Measurements from ENCODE around the gene SH2B3.

The SH2B3 gene

GRCh38 chr12:111429828-111430432, 24.2 kb downstream of the SH2B3 start:
- no peak for DNase-seq

GRCh38 chr12:111430433-111431353, 25.0 kb downstream of the SH2B3 start:
- no peak for DNase-seq

- no peak for DNase-seq
Observed at GRCh38 chr12:111431772-111432171, 26.0 kb downstream of the SH2B3 start.

- no peak for DNase-seq
Observed at GRCh38 chr12:111434049-111434448, 28.3 kb downstream of the SH2B3 start.

GRCh38 chr12:111434680-111435338, 29.1 kb downstream of the SH2B3 start:
- no peak for DNase-seq

GRCh38 chr12:111435661-111436201, 30.0 kb downstream of the SH2B3 start:
- DNase-seq = no peak

- no peak for DNase-seq
Observed at GRCh38 chr12:111436266-111436665, 30.5 kb downstream of the SH2B3 start.

GRCh38 chr12:111436811-111437210, 31.1 kb downstream of the SH2B3 start:
- DNase-seq = no peak

- DNase-seq = no peak
Observed at GRCh38 chr12:111437816-111438454, 32.2 kb downstream of the SH2B3 start.

- DNase-seq = no peak
Observed at GRCh38 chr12:111438481-111438880, 32.8 kb downstream of the SH2B3 start.

GRCh38 chr12:111439657-111440151, 34.0 kb downstream of the SH2B3 start:
- DNase-seq = no peak

GRCh38 chr12:111440152-111440551, 34.4 kb downstream of the SH2B3 start:
- no peak for DNase-seq

- no peak for DNase-seq
Observed at GRCh38 chr12:111440631-111441030, 34.9 kb downstream of the SH2B3 start.

- DNase-seq = no peak
Observed at GRCh38 chr12:111441107-111441928, 35.6 kb downstream of the SH2B3 start.

- no peak for DNase-seq
Observed at GRCh38 chr12:111442301-111443045, 36.8 kb downstream of the SH2B3 start.

GRCh38 chr12:111443086-111443485, 37.4 kb downstream of the SH2B3 start:
- DNase-seq = no peak

GRCh38 chr12:111443586-111443985, 37.9 kb downstream of the SH2B3 start:
- DNase-seq = no peak

- no peak for DNase-seq
Observed at GRCh38 chr12:111444314-111444924, 38.7 kb downstream of the SH2B3 start.

GRCh38 chr12:111444925-111445725, 39.4 kb downstream of the SH2B3 start:
- DNase-seq = no peak
